Mesodermal cell (in vitro differentiated cells): ENCODE data around the gene IL2RG.

Source experiments
- H3K27ac ChIP-seq: 2 replicates; pipeline ENCODE4 v1.7.0; 2013; ENCODE audit warnings: mild to moderate bottlenecking, low read depth, low read length, moderate library complexity; ENCODE audit not compliant: severe bottlenecking
- H3K36me3 ChIP-seq: 2 replicates; pipeline ENCODE4 v1.7.1; 2013; ENCODE audit warnings: mild to moderate bottlenecking, low read length, moderate library complexity; ENCODE audit not compliant: control insufficient read depth, insufficient read depth
- H3K4me1 ChIP-seq: one replicate; pipeline ENCODE4 v1.7.1; 2013; ENCODE audit warnings: mild to moderate bottlenecking, low read length; ENCODE audit not compliant: insufficient read depth, control insufficient read depth, poor library complexity, severe bottlenecking
- H3K4me3 ChIP-seq: 2 replicates; pipeline ENCODE4 v1.7.0; 2013; ENCODE audit warnings: low read length, control low read depth, mild to moderate bottlenecking; ENCODE audit not compliant: insufficient read depth, poor library complexity, severe bottlenecking; ENCODE audit errors: extremely low read depth
- H3K9me3 ChIP-seq: 2 replicates; pipeline ENCODE4 v1.7.1; 2013; ENCODE audit warnings: mild to moderate bottlenecking, low read length, moderate library complexity; ENCODE audit not compliant: control insufficient read depth
- WGBS, 2 experiments: methylation state at CpG; one replicate each; pipeline ENCODE4 v1.1.5; 2013; ENCODE audit warnings: missing lambda C conversion rate in 2 of 2; ENCODE audit not compliant: insufficient coverage in 2 of 2; 5-methylcytosine and 5-hydroxymethylcytosine counted together

IL2RG gene

GRCh38 chrX:71143508-71143907 is 32.1 kb upstream of the IL2RG start:
- Histone ChIP-seq H3K36me3 (peaks cover 27% of the 10 kb centered on the region), H3K27ac (no peak overlapping the region), H3K9me3 (no peaks in the 10 kb centered on the region), H3K4me3 (no peak overlapping the region), H3K4me1 (no peaks in the 10 kb centered on the region)
- WGBS, 2 experiments = 91 to 93% methylated on average over 3 to 5 of the region's 6 CpGs

- WGBS, 2 experiments = 84 to 95% methylated on average over 3 to 4 of the region's 6 CpGs
- Histone ChIP-seq H3K4me3 (no peak overlapping the region), H3K36me3 (peaks cover 56% of the 10 kb centered on the region), H3K27ac (no peak overlapping the region), H3K4me1 (no peaks in the 10 kb centered on the region), H3K9me3 (no peaks in the 10 kb centered on the region)
Observed at GRCh38 chrX:71140440-71140839, 29.1 kb upstream of the IL2RG start.

GRCh38 chrX:71131510-71131909 is 20.1 kb upstream of the IL2RG start:
- Histone ChIP-seq H3K27ac (no peak overlapping the region), H3K4me3 (no peak overlapping the region), H3K4me1 (peaks cover 13% of the 10 kb centered on the region), H3K9me3 (no peaks in the 10 kb centered on the region), H3K36me3 (peaks cover 78% of the 10 kb centered on the region)
- whole genome bisulfite sequencing, 2 experiments = 100% methylated on average over 2 of the region's 4 CpGs; no CpG with 5 or more reads in 1 of the 2 experiments

GRCh38 chrX:71128915-71129765 is 17.8 kb upstream of the IL2RG start:
- H3K27ac ChIP-seq = peak overlapping the region; percentile 69
- H3K9me3 ChIP-seq = no peaks in the 10 kb centered on the region
- peaks cover 13% of the 10 kb centered on the region for H3K4me1 ChIP-seq
- peaks cover 77% of the 10 kb centered on the region for H3K36me3 ChIP-seq
- H3K4me3 ChIP-seq = no peak overlapping the region
- WGBS, 2 experiments = 61 to 67% methylated on average over 6 to 7 of the region's 18 CpGs

GRCh38 chrX:71128166-71128833 is 16.9 kb upstream of the IL2RG start:
- Histone ChIP-seq H3K4me1 (peaks cover 13% of the 10 kb centered on the region), H3K36me3 (peaks cover 80% of the 10 kb centered on the region), H3K4me3 (no peak overlapping the region), H3K27ac (peak overlapping the region; percentile 69), H3K9me3 (no peaks in the 10 kb centered on the region)
- 90 to 93% methylated on average over 4 to 6 of the region's 12 CpGs for WGBS, 2 experiments

- H3K4me3 ChIP-seq = peak overlapping the region; percentile 57
- peaks cover 6% of the 10 kb centered on the region for H3K4me1 ChIP-seq
- H3K9me3 ChIP-seq = no peaks in the 10 kb centered on the region
- 0% methylated on average over 1 to 3 of the region's 17 CpGs for WGBS, 2 experiments
- peaks cover 43% of the 10 kb centered on the region for H3K36me3 ChIP-seq
- H3K27ac ChIP-seq = no peak overlapping the region
Observed at GRCh38 chrX:71118985-71119535, 7.7 kb upstream of the IL2RG start.

GRCh38 chrX:71118032-71118984 is 6.9 kb upstream of the IL2RG start, which contains the start of gene MED12:
TSS of gene MED12 (plus strand) at chrX:71118596. CDS start at chrX:71118755, 159 bp downstream.
- Histone ChIP-seq H3K9me3 (no peaks in the 10 kb centered on the region), H3K27ac (peak within 1 kb of the TSS; percentile 53), H3K36me3 (peaks cover 36% of the 10 kb centered on the region), H3K4me3 (peak within 1 kb of the TSS; percentile 57), H3K4me1 (peaks cover 6% of the 10 kb centered on the region)
- WGBS, 2 experiments = 0 to 3% methylated on average over 6 to 25 of the region's 56 CpGs

GRCh38 chrX:71117358-71117757 is 6.0 kb upstream of the IL2RG start:
- Histone ChIP-seq H3K4me3 (no peak overlapping the region), H3K9me3 (no peaks in the 10 kb centered on the region), H3K27ac (no peak overlapping the region), H3K36me3 (peaks cover 26% of the 10 kb centered on the region), H3K4me1 (peaks cover 6% of the 10 kb centered on the region)
- WGBS, 2 experiments = 100% methylated on average over 5 of the region's 10 CpGs; no CpG with 5 or more reads in 1 of the 2 experiments

GRCh38 chrX:71111921-71112431 is 599 bp upstream of the IL2RG start:
- WGBS, 2 experiments = 80 to 81% methylated on average over 2 of the region's 5 CpGs
- no peaks in the 10 kb centered on the region for H3K9me3 ChIP-seq
- no peak overlapping the region for H3K4me3 ChIP-seq
- H3K27ac ChIP-seq = no peak overlapping the region
- no peaks in the 10 kb centered on the region for H3K36me3 ChIP-seq
- H3K4me1 ChIP-seq = peaks cover 7% of the 10 kb centered on the region

- H3K27ac ChIP-seq = no peak overlapping the region
- peaks cover 14% of the 10 kb centered on the region for H3K4me1 ChIP-seq
- WGBS, 2 experiments = no CpG with 5 or more reads among the region's 6 CpGs
- no peak overlapping the region for H3K4me3 ChIP-seq
- no peaks in the 10 kb centered on the region for H3K9me3 ChIP-seq
- no peaks in the 10 kb centered on the region for H3K36me3 ChIP-seq
Observed at GRCh38 chrX:71109051-71109450, 2.3 kb downstream of the IL2RG start.
